Medulla oblongata (tissue), 1 donor: ENCODE results near the gene SLIT3.

Experiments
- DNase-seq: peaks from one replicate; pipeline ENCODE4 v3.0.0-alpha.2; 2015; ENCODE audit errors: extremely low spot score

The SLIT3 gene

DNA sequence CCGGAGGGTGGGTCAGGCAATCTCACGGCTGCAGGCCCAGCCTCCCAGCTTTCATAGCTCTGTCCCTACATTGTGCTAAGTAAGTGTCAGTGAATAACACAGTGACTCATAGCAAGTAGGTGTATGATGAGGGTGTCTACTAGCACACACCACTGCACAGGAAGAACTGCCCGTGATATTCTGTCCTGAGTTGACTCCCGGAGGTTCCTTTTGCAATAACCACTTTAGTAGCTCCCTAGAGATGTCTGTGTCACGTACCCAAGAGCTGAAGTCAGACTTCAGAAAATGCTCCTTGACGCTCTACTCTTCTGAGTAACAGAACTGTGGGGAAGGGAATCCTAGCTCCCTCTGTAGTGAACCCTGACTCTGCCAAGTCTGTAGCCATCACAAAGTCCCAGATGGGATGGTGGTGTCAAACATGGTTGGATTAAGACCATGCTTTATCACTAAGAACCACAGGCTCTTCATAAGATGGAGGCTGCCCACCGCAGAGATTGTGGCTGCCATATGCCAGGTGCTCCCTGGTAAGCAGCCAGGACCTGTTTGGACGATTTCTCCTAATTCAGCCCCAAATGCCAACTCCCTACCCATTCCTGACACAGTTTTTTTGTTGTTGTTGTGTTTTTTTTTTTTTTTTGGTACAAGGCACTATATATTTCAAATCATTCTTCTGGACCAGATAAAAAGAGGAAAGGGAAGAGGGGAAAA lies 369.1 kb downstream of the SLIT3 start:
- DNase-seq = no peak

DNA sequence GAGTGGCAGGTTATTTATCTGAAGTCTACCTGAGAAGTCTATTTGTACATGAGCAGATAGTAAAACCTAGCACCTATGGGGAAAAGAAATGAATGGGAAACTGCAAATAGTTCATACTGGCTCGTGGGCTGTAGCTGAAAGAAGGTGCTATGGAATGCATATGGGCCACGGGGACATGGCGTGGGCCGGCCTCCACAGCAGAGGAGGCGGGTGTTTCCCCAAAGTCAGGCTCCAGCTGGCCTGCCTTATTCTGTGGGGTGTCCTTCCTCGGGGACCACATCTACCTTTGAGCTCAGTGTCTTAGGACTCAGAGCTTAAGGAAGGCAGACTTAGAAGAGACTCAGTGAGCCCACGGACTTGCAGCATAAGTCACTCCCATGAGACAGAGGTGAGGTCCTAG lies 371.3 kb downstream of the SLIT3 start:
- no peak for DNase-seq

DNA sequence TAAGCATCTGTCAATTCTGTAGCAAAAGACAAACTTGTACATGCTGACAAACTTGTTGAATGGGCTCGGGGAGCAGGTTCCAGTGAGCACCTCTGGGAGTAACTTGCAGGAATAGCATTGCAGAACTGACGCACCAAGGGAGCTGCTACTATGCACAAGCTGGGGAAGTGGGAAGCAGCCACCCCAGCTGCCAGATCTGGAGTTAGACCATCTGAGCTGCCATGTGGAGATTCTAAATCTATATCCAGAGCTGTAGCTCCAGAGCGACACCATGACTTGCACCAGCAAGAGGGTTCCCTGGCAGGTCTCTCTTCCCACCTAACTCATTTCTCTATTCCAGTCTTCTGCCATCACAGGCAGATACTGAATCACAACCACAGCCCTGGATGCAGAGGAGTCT lies 375.8 kb downstream of the SLIT3 start:
- DNase-seq = no peak

DNA sequence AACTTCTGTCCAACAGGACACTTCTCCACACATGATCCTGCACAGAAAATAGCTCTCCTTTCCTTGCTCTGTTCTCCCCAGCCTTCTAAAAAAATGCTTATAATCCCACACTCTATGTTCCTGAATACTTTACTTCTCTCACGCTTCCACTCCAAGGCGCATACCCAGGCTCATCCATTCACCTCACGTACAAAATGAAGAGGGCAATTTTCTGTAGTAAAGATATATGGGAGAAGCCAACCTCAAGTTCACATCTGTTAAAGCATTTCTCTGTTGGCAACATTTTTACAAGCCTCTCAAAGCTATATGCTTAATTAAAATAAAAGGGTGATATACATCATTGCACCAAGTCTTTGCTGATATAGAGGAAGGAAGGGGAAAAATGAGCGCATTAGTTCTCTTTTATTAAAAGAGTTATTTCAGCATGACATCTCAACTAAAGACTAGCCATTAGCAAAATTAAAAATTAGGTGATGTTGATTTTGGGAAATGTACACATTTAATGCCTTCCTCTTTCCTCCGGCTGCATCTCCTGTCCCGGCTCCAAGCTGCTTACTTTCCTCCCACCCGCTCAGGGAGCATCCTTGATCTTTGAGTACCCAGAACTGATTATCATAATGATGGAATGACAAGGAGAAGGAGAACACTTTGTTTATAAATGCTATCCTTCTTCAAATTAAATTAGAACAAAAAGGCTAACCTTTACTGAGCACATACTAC lies 379.6 kb downstream of the SLIT3 start:
- DNase-seq = no peak

DNA sequence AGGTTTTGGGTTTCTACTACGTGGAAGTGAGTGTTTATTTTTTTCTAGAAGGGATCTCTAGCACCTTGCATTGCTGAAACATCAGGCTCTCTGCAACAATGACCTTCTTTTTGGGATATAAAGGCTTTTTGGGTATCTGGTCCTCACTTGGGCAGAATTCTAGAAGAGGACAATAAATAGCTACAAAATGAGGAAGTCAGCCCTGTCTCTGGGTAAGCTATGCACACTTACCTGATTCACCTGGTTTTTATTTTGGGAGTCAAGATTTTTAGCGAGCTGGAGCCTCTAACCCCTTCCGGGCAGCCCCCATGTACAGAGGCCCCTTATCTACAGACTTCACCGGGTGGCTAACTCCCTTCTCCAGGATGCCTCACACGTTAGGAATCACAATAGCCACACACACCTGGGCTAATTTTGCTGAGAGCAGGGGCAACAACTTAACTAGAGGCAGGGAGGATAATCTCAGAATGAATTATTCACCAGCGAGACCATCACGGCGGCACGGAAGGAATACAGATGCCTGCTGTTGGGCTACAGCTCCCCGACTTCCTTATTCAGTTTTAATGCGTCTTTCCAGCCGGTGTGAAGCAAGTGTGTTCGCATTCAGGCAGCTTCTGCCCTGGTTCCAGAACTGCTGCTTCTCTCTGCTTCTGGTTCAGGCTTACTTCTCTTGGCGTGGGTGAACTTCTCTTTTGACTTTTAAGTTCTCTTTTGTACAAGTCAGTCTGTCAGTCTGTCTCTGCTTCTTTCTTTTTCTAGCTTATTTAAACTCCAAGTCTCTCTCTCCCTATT lies 380.7 kb downstream of the SLIT3 start:
- DNase-seq = peak; percentile 65

DNA sequence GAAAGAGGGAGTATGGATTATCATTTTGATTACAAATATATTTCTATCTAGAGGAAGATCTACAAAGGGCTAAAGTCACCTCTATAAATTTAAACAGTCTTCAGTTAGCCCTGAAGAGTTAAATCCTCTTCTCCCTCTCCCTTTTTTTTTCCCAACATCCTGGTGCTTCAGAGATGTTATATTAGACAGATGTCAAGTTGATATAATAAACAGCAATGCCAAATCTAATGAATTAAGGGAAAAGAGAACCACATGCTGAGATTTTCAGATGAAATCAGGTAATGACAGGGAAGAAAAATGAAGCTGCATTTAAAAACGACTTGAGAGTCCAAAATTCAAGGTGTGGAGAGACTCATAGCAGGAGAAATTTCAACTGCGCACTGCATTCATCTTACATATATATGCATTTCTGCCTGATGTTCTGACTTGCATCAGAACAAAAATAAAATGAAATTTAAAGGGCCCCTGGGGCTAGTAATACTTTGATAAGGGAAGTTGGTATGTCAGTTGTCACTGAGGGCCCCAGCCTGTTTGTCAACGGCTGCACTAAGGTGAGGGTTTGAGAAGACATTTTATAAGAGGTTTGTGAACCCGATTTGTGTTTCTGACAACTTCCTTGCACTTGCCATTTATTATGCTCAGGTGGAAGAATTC lies 382.9 kb downstream of the SLIT3 start:
- DNase-seq = no peak

DNA sequence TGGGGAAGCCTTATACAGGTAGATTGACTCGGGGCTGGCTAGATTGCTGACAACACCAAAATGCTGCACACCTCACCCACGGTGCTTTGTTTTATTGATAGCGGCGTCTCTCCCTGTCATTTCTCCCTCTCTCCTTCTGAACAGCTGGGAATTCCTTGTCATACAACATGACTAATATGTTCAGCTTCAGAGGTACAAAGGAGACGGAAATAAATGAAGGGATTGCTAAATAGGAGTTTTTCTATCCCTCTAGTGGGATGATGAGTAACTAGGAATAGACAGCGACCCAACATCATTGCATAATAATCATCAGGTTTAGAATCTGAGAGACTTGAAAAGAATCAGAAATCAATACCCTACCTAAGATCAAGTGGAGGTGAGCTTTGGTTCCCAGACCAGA lies 384.1 kb downstream of the SLIT3 start:
- no peak for DNase-seq

DNA sequence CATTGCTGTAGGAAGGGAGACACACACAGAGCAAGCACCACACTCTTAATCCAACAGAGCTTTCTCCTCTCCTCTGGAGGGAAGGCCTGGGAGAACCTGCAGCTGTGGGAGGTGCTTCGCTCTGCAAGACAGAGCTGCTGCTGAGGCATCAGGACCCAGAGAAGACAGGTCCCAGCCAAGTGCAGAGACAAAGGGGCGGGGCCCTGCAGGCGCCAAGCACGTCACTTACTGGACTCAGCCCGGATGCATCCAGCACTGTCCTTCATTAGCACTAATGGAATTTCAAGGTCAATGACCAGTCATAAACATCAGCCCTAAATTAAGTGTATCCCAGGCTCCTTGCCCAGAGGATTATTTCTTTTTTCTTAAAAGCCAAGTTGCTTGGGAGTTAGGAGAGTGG lies 384.7 kb downstream of the SLIT3 start:
- DNase-seq = no peak

DNA sequence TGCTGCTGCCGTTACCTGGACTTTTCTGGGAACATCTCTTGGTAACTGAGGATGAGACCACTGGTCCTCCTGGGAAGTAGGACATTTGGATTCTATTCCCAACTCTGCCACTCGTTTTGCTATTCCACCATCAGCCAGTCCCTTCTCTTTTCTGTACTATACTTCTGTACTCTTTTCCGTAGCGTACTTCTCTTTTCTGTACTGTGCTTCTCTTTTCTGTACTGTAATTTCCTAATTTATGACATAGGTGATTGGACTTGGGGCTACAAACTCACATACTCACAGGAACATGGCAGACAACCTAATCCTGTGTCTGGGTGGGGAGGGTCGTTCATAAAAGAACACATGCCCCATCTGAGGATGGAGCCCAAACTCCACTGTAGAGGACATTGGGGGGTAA lies 386.4 kb downstream of the SLIT3 start:
- DNase-seq = peak; percentile 15

DNA sequence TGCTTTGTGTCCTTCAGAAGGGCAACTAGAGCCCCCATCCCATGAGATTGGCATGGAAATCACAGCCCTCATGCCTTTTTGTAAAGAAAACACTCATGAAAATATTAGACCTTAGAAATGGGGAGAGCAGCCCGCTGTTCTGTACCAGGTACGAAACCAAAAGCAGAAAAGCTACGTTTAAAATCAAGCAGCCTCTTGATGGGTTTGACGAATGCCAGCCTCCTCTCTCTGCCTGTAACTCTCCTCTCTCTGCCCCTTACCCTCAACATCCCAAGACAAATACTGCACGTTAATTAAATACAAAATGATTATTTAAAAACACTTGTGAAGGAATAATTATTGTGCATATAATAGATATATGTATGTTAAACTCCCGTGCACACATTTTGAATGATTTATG lies 390.1 kb downstream of the SLIT3 start:
- DNase-seq = no peak

DNA sequence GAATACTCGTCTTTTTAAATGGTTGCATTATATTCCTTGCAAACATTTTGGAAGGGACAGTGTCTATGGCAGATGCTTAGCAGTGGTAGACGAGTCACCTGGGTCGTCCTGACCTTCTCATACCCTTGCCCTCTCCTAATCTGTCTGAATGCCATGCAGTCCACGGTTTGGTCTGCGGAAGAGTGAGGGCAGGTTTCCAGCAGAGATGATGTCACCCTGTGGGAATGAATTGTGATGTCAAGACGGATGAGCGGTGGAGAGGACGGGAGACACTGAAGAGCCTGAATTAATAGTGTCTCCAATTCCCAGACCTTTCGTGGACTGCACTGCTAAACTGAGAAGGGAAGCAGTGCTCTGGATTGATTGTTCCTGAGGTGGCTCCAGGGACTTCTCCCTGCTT lies 392.7 kb downstream of the SLIT3 start:
- DNase-seq = no peak

DNA sequence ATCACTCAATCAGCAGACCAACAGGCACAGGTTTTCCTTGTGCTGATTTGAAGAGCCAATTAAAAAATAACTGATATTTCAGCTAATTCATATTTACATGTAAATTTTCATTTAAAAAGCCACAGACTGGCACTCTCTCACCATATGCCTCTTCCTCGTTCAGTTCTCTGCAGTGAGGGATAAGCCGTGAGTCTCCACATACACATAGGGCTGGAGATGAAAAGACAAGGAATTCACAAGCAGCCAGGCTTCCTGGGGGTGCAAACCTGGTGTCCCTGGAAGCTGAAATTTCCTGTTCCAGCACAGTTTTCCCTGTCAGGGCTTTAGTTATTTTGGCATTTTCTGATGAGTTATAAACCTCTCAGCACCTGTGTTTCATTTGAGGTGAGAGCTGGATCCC lies 397.9 kb downstream of the SLIT3 start:
- DNase-seq = no peak

DNA sequence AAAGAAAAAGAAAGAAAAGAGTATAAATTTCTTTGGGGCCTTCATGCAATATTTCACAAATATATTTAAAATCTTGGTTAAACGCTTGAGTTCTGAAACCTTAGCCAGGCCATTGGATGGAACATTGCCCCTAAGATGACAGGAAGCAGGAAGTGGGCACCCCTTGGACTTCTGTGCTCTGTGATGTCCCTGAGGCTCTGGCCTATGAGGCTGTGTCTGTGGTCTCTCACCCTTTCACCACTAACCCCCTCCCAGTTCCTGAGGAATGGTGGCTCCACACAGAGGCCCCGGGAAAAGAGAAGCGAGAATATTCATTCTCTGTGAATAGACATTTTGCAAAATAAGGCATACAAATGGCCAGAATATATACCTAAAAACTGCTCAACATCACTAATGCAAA lies 401.3 kb downstream of the SLIT3 start:
- no peak for DNase-seq

DNA sequence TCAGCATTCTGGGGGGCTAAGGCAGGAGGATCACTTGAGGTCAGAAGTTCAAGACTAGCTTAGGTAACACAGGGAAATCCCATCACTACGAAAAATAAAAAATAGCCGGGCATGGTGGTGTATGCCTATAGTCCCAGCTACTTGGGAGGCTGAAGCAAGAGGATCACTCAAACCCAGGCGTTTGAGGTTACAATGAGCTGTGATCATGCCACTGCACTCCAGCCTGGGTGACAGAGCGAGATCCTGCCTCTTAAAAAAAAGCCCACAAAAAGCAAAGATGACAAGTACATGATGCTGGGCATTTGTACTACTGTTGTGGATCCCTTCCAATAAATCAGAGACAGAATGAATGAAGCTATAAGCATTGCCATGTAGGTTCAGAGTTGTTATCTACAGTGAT lies 401.7 kb downstream of the SLIT3 start:
- DNase-seq = no peak

DNA sequence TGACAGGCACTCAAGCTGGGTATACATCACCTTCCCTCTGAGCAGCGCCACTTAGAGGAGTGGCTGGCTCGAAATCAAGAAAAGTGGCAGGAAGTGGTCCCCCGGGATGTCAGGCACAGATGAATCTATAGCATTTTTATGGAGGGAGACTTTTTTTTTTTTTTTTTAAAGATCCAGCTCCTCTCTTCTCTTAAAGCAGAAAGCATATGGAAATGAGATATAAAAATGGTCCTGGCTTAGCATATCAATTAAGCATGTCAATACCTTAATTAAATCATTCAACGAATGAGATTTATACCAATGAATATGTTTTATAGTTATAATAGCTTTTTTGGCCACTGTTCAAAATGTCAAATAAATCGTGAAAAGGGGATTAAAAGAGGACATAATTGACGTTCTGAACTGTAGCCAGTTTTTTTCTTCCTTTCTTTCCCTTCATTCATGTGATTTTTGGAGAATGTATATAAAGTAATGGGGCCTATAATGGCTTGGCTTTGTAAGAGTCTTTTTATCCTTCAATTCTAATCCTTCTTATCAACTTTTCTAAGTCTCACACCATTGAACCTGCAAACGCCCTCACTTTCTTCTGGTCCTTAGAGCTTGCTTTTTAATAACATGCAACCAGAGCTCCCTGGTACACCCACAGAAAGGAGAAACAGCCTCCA lies 402.6 kb downstream of the SLIT3 start:
- DNase-seq = no peak

DNA sequence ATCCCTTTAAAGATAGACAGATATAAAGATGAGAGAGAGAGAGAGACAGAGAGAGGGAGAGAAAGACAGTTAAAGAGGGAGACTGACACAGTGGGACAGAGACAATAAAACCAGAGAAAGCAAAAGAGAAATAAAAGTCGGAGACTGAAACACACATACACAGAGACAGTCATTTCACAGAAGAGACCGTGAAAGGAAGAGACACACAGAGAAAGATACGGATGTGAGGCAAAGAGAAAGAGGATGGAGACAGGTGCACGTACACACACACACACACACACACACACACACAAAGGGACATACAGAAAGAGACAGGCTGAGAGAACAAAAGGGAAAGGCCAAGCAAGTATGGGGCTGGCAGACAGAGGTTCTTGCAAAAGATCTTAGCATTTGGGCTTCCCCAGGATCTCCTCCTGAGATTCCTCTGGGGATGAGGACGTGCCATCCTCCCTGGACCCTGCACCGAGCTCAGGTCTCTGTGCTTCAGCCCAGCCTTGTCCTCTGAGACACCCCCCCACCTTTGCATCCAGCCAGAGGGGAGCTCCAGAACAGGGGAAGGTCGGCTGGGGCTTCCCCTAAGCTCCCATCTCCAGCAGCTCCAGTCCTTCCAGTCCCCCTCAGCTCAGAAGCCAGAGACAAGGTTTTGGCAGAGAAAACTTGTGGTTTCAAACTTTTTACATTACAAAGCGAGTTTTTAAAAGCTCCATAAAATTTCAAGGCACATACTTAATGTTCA lies 403.4 kb downstream of the SLIT3 start:
- no peak for DNase-seq

DNA sequence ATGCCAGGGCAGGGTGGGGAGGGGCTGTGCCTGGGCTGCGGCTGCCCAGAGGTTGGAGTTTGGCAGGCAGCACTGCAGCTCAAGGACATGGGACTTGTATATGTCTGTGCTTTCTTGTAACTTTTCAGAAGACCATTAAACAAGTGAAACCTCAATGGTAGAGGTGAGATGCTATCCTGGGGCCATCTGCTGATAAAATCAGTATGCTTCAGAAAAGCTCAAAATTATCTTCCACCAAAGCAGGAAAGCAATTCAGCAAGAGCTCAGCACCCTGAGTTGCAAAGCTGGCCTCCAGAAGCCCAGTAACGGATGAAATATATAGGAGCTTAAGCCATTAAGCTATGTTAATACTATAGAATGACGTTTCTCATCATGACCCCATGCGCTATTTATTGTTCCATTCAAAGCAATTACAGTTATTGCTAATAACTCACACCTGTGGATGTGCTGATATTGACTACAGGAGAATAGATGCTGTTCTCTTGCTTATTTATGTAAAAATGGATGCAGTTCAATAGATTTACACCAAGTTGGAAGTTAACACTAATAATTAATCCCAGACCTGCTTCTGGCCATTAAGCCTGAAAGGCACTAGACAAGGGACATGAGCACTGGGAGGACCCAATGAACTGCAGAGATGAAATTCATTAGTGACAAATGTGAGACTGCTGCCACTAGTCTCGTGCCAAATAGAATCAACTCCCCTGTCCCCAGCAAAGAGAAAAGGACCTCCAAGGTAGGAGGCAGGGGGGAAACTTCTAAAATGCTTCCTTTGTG lies 405.5 kb downstream of the SLIT3 start:
- no peak for DNase-seq

DNA sequence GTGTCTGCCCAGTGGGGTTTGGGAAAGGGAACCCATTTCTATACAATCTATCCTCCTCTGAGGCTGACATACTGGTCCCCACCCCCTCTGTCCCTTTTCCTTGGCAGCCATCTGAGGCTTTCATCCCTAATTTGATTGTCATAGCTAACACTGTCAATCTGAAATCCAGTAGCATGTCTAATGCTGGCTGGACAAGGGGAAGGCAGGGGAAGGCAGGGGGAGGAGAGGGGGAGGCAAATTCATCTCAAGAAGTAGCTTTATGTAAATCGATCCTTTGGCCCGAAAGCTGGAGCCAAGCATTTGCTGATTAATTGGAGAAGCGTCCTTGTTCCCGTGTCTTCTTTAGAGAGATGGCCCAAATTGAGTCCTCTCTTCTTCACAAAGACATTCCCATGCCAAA lies 407.7 kb downstream of the SLIT3 start:
- DNase-seq = no peak

DNA sequence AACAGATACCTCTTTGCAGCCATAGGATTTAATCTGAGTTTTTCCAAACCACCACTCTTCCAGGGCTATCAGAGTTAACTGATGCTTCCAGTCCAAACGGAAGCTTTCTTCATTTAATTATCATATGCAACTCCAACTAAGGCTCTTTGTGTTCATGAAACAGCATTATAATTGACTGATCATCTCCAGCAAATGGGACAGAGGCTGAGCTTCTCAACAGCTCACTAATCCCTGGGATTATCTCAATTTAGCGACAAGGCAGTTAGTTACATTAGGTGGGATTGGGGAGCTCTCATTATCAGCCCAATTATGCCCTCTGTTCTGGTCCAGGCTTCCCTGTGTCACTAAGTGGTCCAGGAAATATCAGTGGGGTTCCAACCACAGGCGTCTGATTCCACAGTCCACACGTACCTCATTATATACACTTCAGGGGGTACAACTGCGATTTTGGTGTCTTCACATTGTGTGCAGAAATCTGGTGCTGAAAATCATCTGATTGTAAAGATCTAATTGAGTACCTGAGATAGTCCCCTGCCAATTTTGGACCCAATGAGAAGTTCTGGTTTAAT lies 408.2 kb downstream of the SLIT3 start:
- DNase-seq = no peak
